HG03378 (cell line): Measurements from ENCODE around the gene SDE2.
"Not testable (repeated sequence)": the region's sequence is repeated elsewhere in the genome, so short reads cannot be mapped to it uniquely, and the experiment has no call there.

Experiments used
- ATAC-seq: cut with Tn5 transposase; IDR thresholded peaks from one replicate; pipeline ENCODE4 v1.9.1; 2021; ENCODE audit warnings: mild to moderate bottlenecking, moderate library complexity; ENCODE audit not compliant: unreplicated experiment

The SDE2 gene

DNA sequence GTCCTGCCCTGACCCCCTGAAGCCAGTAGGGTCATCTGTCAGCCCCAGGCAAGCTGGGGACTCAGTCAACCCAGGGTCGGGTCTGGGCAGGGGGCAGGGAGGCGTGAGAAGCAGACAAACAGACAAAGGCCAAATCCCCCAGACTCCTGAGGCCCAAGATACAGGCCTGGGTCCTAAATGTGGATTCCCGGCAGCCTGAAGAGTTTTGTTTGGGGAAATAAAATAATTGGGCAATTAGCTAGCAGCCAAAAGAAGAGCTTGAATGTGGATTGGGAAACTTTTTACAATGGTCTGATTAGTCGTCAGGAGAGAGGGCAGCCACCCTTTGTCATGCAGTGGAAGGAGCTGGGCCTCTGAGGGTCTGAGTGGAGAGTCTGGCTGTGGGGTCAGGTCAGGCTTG, 53.6 kb downstream of the SDE2 start:
- ATAC-seq = no peak

DNA sequence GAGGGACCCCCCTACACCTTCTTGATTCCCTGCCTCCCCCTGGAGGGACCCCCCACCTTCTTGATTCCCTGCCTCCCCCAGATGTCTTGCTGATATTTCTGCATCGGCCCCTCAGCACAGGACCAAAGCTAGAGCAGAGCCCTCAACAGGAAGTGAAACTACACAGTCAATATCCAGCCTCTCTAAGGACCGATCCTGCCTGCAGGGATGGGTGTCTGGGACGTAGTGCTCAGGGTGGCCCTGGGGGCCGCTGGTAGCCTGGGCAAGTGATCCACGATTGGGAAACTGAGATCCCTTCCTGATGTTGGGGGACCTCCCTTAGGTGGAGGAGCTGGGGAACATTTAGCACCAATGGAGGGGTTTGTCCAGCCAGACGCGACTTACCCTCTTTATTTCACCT, 54.2 kb downstream of the SDE2 start:
- peak; percentile 64 for ATAC-seq

DNA sequence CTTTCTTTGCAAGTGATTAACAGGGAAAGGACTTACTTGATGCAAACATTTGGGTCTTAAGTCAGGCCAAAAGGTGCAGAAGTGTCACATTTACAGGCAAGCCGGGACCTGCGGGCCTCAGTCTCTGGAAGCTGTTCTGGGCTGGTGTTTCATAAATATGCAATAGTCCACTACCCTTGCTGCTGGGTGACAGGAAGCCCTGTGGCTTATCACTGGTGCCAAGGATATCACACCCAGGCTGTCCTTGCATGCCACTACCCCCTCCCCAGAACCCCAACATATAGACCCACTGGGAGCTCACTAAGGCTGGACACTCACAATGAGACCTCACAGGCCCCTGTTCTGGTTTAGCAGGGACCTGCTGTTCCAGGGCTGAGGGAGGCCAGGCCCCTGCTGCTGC, 54.8 kb downstream of the SDE2 start:
- ATAC-seq = no peak

DNA sequence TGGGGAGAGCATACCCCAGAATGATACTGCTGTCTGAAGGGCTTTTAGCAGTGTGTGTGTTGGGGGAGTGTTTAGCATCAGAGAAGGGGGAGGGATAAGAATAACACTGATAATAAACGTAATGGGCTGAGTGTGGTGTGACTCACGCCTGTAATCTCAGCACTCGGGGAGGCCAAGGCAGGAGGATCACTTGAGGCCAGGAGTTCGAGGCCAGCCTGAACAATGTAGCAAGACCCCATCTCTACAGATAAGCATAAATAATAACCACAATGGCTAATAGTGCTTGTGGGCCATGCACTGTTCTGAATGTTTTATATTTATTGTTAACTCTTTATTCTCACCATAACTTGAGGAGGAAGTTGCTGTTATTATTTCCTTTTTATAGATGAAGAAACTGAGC, 55.6 kb downstream of the SDE2 start:
- no peak for ATAC-seq

DNA sequence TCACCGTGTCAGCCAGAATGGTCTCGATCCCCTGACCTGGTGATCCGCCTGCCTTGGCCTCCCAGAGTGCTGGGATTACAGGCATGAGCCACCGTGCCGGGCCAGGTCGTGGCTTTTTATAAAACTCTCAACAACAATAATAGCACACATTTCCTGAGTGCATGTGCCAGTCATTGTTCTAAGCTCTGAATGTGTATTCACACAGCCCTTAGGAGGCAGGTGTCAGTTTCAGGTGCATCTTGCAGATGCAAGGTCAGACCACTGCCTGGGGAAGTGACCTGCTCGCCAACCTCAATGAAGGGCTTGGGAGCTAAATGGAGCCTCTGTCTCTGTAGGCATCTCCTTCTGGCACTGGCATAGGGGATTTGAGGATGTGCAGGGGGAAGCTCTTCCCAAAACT, 56.6 kb downstream of the SDE2 start:
- peak; percentile 74 for ATAC-seq

DNA sequence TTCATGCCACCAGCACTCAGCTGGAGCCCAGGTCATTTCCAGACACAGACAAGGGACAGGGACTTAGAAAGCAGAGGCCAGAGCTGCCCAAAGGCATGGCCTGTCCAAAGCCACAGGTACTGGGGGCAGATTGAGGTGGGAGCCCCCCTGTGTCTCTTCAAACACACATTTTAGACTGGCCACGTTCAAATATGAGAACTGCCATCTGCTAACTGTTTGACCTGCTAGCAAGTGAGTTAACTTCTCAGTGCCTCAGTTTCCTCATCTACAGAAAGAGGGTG, 57.3 kb downstream of the SDE2 start:
- ATAC-seq = no peak

DNA sequence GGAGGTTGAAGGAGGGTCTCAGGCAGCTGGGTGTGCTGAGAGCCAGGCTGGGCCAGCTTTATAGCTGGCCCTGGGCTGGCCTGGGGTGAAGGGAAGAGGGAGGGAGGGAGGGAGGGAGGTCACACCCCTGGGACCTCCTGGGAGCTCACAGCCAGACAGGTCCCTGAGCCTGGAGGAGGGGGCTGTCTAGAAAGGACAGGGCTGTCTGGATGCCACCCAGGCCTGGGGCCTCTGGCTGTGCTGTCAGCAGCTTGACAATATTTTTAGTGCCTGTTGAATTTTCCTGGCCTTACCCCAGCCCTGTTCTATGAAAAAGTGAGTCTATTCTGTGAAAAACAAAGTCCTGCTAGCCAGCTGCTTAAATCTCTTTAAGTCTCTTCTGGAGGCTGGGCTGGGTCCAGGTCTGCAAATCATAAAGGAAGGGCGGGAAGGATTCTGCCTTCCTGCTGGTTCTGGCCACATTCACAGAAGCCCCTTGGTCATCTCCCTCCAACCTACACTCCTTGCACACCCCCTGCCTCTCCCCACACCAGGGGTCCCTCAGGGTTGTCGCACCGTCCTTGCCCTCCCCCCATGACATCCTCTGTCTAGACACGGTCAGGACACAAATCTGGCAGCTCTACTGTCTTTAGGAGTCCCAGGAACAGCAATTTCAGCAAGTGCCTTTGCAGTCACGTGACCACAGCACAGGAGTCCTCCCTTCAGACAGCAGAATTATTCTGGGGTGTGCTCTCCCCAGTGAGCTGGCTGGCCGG, 57.8 kb downstream of the SDE2 start, which contains the start of gene LEFTY2:
Gene LEFTY2, minus strand, starts transcription at position 34 of the 755 bp plus-strand sequence. CDS start 80 bp downstream, outside the sequence.
- ATAC-seq = no peak

DNA sequence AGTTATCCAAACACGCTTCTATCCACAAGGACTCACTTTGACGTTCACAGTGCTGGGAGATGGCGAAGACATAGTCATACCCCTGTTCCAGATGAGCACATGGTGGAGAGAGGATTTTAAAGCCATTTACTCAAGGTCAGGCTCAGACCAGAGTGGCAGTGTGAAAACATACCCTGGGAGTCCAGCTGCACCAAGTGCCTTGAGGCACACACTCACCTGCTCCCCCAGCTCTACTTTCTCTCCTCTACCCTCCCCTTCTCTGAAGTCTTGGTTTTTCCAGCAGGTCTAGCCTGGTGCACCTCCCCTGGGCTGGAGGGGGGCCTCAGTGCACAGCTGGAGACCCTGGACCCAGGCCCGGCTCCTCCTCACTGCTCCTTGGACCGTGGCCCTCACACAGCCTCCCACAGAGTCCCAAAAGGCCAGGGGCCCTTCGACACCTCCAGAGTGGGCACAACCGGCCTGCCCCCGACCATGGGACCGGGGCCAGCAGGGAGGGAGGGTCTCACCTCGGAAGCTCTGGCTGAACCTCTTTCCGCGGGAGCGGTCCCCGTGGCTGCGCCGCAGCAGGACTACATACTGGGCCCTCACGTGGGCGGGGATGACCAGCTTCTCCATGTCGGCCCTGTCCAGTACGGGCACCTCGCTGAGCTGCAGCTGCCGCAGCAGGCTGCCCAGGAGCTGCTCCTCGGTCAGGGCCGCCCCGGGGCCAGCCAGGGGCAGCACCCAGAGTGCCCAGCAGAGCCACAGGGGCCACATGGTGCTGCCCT, 58.6 kb downstream of the SDE2 start:
- ATAC-seq = no peak

DNA sequence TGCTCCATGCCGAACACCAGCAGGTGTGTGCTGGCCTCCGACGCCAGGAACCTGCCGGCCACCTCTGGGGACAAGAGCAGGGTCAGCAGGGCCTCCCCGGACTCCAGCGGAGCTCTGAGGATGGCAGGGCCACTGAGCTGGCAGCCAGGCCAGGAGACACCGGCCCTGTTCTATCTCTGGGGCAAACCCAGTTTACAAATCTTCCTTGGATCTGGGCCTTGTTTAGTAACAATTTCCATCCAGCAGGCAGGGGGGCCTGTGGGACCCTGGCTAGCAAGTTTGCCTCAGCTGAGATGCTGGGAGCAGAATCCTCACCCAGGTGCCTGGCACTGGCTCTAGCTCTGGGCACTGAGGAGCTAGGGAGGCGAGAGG, 59.2 kb downstream of the SDE2 start:
- not testable (repeated sequence) for ATAC-seq

DNA sequence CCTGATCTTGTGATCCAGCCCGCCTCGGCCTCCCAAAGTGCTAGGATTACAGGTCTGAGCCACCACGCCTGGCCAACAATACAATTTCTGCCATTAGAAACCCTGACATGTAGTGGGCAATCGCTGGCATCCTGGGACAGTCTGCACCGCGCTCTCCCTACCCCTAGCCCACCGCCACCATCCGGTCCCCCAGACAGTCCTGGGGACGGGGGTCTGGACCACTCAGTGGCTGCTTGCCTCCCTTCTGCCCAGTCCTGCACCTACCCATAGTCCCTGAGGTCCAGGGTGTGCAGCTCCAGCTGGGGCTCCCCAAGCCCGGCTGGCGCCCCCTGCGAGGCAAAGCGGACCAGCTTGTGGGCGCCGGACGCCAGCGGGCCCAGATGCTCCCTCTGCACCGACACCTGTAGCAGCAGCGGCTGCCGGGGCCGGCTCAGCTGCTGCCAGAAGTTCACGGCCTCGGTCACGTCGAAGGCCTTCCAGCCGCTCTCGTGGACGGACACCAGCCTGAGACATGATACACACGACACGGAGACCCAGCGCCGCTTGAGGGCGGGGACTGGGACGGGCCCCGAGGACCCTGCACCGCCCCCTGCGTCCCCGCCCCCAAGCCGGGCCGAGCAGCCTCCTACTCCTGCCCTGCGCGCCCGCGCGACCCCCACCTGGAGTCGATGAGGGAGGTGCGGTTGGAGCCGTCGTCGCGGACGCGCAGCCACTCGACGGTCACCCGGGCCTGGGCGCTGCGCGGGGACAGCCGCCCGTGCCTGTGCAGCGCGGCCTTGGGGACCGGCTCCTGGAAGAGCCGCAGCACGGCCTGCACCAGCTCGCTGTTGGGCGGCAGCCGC, 59.8 kb downstream of the SDE2 start:
- not testable (repeated sequence) for ATAC-seq

DNA sequence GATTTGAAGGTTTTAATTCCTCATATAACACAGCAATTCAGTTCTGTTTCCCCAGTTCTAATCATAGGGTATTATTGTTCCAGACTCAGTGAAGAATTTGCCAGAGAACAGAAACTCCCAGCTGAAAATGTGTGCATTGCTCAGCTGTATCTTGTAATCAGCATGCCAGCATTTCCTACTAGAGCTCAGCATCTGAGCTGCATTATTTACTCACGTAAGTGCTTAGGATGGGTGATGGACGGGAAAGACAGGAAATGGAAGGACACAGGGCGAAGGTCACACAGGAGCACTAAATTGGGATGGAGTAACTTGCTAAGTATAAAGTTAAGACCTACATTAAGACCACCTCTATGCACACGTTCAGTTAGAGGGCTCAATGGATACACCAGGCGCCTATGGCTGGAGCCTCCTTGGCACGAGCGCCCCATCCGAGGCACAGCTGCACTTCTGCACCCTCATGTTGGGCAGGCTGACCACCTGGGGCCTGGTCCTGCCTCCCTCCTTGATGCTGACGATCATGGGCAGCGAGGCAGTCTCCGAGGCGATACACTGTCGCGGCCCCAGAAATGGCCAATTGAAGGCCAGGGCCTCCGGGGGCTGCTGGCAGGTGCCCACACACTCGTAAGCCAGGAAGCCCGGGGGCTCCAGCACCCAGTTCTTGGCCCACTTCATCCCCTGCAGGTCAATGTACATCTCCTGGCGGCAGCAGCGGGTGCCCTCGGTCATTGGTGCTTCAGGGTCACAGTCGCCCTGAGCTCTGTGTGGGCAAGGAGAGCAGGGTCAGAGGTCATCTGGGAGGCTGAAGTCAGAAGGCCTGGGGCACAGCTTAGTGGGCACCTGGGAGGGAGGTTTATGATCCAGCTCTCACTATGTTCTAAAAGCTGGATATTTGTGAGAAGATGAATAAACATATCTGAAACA, 61.8 kb downstream of the SDE2 start:
- ATAC-seq = no peak

DNA sequence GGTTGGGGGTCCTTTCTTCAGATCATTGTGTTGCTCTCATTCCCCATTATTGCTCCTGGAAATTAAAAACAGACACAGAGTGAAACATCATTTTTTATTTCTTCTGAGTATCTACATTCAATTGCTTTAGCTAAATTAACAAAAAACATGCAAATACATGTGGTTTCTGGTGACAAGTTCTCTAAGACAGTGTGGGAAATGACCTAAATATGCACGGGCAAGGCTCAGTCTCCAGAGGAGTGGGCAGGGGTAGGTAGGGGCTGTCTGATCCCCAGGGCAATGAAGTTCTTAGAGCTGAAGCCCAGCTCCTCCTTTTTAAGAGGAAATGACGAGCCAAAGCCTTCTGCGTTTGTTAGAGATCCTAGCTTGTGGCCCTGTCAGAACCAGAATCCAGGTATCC, 62.6 kb downstream of the SDE2 start:
- ATAC-seq = no peak

DNA sequence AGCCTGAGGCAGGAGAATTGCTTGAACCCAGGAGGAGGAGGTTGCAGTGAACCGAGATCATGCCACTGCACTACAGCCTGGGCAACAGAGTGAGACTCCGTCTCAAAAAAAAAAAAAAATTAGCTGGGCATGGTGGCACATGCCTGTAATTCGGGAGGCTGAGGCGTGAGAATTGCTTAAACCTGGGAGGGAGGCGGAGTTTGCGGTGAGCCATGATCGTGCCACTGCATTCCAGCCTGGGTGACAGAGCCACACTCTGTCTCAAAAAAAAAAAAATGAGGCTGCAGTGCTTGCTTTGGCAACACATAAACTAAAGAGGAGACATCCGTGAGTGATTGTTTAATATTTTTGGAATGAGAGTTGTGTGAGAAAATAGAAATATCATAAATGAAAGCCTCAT, 63.1 kb downstream of the SDE2 start:
- ATAC-seq = not testable (repeated sequence)

DNA sequence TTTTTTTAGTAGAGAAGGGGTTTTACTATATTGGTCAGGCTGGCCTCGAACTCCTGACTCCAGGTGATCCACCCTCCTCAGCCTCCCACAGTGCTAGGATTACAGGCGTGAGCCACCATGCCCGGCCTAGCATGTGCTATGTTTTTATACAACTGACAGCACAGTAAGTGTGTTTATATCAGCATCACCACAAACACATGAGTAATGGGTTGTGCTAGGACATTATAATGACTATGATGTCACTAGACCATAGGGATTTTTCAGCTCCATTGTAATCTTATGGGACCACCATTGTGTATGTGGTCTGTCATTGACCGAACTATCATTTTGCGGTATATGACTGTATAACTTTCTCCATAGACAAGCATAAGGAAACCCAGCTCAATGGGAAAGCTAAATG, 64.4 kb downstream of the SDE2 start:
- no peak for ATAC-seq

DNA sequence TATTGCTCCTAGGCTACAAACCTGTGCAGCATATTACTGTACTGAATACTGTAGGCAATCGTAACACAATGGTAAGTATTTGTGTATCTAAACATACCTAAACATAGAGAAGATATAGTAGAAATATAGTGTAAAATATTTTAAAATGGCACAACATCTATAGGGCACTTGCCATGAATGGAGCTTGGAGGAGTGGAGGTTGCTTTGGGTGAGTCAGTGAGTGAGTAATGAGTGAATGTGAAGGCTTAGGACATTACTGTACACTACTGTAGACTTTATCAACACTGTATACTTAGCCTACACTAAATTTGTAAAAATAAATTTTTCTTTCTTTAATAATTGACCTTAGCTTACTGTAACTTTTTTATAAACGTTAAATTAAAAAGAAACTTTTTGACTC, 66.1 kb downstream of the SDE2 start:
- ATAC-seq = no peak
